ENCODE results near the gene BDH2. TPM values are rescaled to one million over a fixed set of nuclear protein-coding genes. Genes with fewer than 3 reads are reported as not detected.

BDH2 gene
- total and polyA plus RNA-seq, 2 of the 8 experiments (the other 6 are each of a cell fraction or from before 2014, with no cell fraction given) = 46.0 to 46.2 TPM

GRCh38 chr4:103052145-103052544 lies 47.5 kb downstream of the BDH2 start (continued):
- no peak for TF ChIP-seq YY1 (IDR thresholded peaks at IDR 0.05; ENCODE audit: low read depth, low read length)
